Suppressor macrophage (primary cell): ENCODE measurements around the gene OR2W3.
A peak's percentile ranks its signal among the peaks of the same experiment; 100 is the strongest.

Source experiments
- DNase-seq, 4 experiments: peaks; one replicate each; pipeline ENCODE4 v3.0.0-alpha.2; 2020 to 2022

OR2W3 gene

GRCh38 chr1:247919952-247920351 is 24.6 kb downstream of the OR2W3 start, which contains the start of gene OR2T8:
Gene OR2T8 (plus strand): TSS chr1:247920252. CDS start chr1:247921018, 766 bp downstream.
- DNase-seq = no peak

- DNase-seq = no peak
These were observed 28.6 kb downstream of the OR2W3 start for GRCh38 chr1:247923941-247924340.

- no peak for DNase-seq
These were observed 29.5 kb downstream of the OR2W3 start, which contains the start of gene OR2AJ1 for GRCh38 chr1:247924868-247925267. Gene OR2AJ1 (plus strand): TSS chr1:247924889. CDS start chr1:247933769, 8,880 bp downstream.

- no peak for DNase-seq
These were observed 38.6 kb downstream of the OR2W3 start for GRCh38 chr1:247933989-247934388.

GRCh38 chr1:247935781-247936180 is 40.4 kb downstream of the OR2W3 start:
- DNase-seq = no peak

GRCh38 chr1:247936415-247936814 is 41.0 kb downstream of the OR2W3 start:
- no peak for DNase-seq

- peak; percentile 95 to 98 (median 97) for DNase-seq
These were observed 41.8 kb downstream of the OR2W3 start for GRCh38 chr1:247936965-247937734.

GRCh38 chr1:247942624-247943023 is 47.2 kb downstream of the OR2W3 start:
- no peak for DNase-seq
